Activated naive CD4-positive, alpha-beta T cell treated with anti-CD3 and anti-CD28 coated beads, Interleukin-2, amount 50 U/mL, for 72 hours (primary cell): ENCODE results near the gene PRKCH. TPM values are rescaled to one million over a fixed set of nuclear protein-coding genes. Genes with fewer than 3 reads are reported as not detected.

Experiments
- ATAC-seq, 2 donors: fragments of 150-1000 bp; cut with Tn5 transposase; 2 replicates each; pipeline ENCODE4 v1.10.0; 2021; ENCODE audit warnings: mild to moderate bottlenecking in 2 of 2, moderate library complexity in 2 of 2
- DNase-seq, 2 donors: peaks; one replicate each; pipeline ENCODE4 v3.0.0; 2021 to 2022; ENCODE audit warnings: low spot score in 2 of 2
- H3K27ac Mint-ChIP-seq, 2 donors: one replicate each; pipeline ENCODE4 v1.8.0; 2022; ENCODE audit warnings: mild to moderate bottlenecking in 2 of 2, mixed read lengths in 2 of 2
- H3K36me3 Mint-ChIP-seq, 2 donors: one replicate each; pipeline ENCODE4 v1.8.0; 2022; ENCODE audit warnings: mixed read lengths in 2 of 2
- H3K9me3 Mint-ChIP-seq, 2 donors: one replicate each; pipeline ENCODE4 v1.8.0; 2022; ENCODE audit warnings: mixed read lengths in 2 of 2
- total RNA-seq, 2 donors: library from RNA; stranded (reverse); gene quantifications; one replicate each; pipeline ENCODE4 v1.2.3, GENCODE V29; 2022

Gene PRKCH
- total RNA-seq, 2 donors from 2014 or later, result 131 to 216 TPM

DNA sequence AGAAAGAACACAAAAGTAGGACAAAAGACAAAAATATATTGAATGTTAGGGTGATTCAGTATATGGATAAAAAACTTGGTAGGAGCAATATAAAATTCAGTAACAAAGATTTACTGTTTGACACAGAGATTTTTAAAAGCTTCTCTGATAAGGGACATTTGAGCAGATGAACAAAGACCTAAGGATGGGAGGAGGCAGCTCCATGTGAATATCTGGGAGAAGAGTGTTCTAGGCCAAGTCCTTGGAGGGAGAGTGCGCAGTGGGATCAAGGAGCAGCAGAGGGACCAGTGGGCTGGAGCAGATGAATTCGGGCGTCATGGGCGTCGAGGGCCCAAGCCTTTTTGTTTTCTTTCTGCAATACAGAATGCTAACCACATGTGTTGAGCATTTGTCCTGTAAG is 174.4 kb downstream of the PRKCH start:
- peak overlapping the region; percentile 53 to 75 for H3K27ac Mint-ChIP-seq
- ATAC-seq, result no peak
- H3K36me3 Mint-ChIP-seq, result peaks cover 23 to 50% of the 10 kb centered on the region in 2 donors
- no peak for DNase-seq
- peaks cover 0 to 13% of the 10 kb centered on the region in 2 donors for H3K9me3 Mint-ChIP-seq

DNA sequence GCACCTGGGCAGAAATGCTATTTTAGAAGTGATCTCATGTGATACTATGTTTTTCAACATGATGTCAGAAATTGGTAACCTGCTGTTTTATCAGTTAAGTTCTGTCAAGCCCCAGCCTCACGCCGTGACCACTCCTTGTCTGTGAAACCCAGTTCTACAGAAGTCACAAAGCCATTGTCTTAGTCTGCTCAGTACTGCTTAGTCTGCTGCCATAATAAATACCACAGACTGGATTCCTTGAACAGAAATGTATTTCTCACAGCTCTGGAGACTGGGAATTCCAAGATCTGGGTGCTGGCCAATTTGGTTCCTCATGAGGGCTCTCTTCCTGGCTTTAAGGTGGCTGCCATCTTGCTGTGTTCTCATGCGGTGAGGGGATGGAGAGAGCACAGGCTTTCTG is 176.9 kb downstream of the PRKCH start:
- Mint-ChIP-seq H3K9me3 (peaks cover 0 to 13% of the 10 kb centered on the region in 2 donors), H3K36me3 (peaks cover 23 to 61% of the 10 kb centered on the region in 2 donors), H3K27ac (peak overlapping the region; percentile 50 to 71)
- ATAC-seq (no peak), DNase-seq (no peak)

DNA sequence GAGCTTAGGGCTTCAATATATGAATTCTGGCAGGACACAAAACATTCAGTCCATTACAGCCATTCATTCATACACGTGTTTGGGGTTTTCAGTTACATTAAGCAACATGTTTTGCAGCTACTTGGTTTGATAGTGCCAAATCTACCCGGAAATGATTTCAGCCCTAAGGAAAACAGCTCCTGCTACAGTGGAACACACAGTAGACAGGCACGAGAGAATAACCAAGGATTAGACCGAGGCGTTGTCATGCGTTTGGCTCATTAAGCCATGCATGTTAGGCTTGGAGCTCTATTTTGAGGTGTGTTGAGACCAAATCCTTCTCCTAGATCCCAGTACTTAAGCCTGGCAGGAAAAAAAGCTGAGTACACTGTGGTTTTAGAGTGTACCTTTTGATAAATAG is 177.4 kb downstream of the PRKCH start:
- Mint-ChIP-seq H3K36me3 (peaks cover 23 to 61% of the 10 kb centered on the region in 2 donors), H3K27ac (peak overlapping the region; percentile 50 to 71), H3K9me3 (peaks cover 0 to 13% of the 10 kb centered on the region in 2 donors)
- DNase-seq (no peak), ATAC-seq (no peak)

DNA sequence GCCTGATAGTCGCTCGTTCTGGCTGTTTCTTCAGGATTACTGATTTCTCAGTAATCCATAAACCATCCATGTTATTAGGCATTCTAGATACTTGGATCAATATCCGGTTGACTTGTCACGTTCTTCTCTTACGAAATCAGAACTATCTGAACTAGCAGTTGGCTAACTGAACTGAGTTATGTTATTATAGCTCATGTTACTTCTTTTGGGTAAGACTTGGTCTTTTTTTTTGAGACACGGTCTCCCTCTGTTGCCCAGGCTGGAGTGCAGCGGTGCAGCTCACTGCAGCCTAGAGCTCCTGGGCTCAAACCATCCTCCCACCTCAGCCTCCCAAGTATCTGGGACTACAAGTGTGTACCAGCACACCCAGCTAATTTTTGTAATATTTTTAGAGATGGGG is 178.6 kb downstream of the PRKCH start:
- peak overlapping the region; percentile 27 to 100 for H3K27ac Mint-ChIP-seq
- H3K36me3 Mint-ChIP-seq, result peaks cover 23 to 68% of the 10 kb centered on the region in 2 donors
- peaks cover 0 to 13% of the 10 kb centered on the region in 2 donors for H3K9me3 Mint-ChIP-seq
- DNase-seq, result no peak
- no peak for ATAC-seq

DNA sequence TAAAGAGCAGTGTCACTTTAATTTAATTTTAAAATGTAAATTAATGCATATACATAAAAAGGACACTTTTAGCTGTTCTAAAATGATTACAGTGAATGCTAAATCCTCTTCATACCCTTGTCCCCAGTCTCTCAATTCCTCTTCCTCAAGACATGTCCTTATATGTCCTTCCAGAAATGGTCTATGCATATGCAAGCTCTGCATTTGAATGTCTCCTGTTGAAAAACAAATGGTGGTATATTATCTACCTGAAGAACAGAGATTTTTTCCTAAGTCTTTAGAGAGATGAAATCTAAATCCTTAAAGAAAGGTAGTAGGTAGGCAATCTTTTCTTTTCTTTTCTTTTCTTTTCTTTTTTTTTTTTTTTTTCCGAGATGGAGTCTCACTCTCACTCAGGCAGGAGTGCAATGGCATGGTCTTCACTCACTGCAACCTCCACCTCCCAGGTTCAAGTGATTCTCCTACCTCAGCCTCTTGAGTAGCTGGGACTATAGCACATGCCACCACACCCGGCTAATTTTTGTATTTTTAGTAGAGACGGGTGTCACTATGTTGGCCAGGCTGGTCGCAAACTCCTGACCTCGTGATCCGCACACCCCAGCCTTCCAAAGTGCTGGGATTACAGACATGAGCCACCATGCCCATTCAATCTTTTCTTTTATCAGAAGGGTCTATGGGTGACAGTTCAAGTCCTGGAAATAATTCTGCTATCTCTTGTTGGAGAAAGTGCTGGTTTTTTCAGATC is 180.5 kb downstream of the PRKCH start:
- DNase-seq (no peak), ATAC-seq (no peak)
- Mint-ChIP-seq H3K9me3 (peaks cover 0 to under 1% of the 10 kb centered on the region in 2 donors), H3K36me3 (peaks cover 16 to 67% of the 10 kb centered on the region in 2 donors), H3K27ac (peak overlapping the region; percentile 100)

DNA sequence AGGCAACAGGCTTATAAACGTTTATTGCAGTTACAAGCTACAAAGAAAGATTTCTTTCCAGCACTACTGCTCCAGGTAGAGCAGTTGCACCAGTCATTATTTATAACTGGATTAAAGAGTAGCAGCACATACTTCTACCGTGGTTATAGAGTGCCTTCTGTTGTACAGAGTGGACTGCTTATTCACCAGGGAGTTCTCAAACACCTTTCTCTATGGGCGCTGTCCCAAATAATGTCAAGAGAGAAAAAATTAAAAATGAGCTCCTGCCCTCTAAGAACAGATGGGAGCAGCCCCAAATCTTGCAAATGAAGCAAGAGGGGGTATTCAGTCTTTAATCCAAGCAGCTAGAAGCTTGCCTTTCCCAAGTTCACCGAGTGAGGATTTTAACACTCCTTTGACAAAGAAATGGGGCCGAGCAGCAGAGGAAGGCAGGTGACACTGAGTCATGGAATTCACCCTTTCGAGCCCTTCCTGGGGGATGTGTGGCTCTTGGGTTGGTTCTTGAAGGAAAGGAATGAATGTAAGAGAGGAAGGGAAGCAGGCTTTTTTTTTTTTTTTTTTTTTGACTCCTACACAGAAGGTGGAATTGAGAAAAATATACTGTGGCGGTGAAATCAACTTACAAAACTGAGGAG is 181.2 kb downstream of the PRKCH start:
- Mint-ChIP-seq H3K36me3 (peaks cover 16 to 67% of the 10 kb centered on the region in 2 donors), H3K9me3 (no peaks in the 10 kb centered on the region), H3K27ac (peak overlapping the region; percentile 100)
- peak; percentile 56 to 60 for ATAC-seq
- DNase-seq, result peak in 1 of 2 donors; percentile 37

DNA sequence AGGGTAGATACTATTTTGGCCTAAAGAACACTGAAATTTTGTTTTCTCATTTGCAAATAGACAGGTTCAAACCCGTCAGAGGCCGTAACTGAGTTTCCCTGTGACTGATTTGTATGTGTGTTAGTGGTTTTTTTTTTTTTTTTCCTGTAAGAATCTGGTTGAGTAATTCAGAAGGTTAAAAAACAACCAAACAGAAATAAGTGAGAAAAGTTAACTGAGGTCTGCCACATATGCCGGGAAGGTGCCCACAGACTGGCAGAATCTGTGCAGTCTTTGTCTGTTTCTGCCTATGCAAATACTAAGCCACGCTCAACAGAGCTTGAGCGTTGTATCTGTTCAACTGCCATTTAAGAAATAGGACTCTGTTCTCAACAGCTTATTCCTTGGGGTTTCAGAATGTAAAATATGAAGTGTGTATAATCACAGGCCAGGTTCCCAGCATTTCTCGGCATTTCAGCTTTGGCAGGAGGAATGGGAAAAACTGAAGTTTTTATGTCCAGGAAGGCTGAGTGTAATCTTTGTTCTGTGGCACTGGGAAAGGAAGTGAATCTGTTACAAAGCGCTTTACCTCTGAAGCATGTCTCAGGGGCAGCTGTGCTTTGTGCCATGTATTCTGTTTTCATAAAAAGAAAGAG is 181.9 kb downstream of the PRKCH start:
- Mint-ChIP-seq H3K9me3 (no peaks in the 10 kb centered on the region), H3K27ac (peak overlapping the region; percentile 100), H3K36me3 (peaks cover 18 to 73% of the 10 kb centered on the region in 2 donors)
- DNase-seq (peak; percentile 66 to 71), ATAC-seq (peak; percentile 74 to 88)

DNA sequence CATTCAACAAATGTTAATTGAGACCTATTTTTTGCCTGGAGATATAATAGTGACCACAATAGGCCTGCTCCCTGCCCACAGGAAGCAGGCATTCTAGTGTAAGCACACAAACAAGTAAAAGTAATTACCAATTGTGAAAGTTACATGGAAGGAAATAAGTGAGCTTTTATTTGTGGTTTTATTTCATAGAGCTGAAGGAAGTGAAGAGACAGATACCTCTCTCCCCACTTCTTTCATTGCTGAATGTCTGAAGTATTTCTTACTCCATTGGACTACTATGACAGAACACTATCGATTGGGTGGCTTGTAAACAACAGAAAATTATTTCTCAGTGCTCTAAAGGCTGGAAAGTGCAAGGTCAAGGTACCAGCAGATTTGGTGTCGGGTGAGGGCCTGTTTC is 183.5 kb downstream of the PRKCH start:
- no peak for ATAC-seq
- peak overlapping the region; percentile 100 for H3K27ac Mint-ChIP-seq

DNA sequence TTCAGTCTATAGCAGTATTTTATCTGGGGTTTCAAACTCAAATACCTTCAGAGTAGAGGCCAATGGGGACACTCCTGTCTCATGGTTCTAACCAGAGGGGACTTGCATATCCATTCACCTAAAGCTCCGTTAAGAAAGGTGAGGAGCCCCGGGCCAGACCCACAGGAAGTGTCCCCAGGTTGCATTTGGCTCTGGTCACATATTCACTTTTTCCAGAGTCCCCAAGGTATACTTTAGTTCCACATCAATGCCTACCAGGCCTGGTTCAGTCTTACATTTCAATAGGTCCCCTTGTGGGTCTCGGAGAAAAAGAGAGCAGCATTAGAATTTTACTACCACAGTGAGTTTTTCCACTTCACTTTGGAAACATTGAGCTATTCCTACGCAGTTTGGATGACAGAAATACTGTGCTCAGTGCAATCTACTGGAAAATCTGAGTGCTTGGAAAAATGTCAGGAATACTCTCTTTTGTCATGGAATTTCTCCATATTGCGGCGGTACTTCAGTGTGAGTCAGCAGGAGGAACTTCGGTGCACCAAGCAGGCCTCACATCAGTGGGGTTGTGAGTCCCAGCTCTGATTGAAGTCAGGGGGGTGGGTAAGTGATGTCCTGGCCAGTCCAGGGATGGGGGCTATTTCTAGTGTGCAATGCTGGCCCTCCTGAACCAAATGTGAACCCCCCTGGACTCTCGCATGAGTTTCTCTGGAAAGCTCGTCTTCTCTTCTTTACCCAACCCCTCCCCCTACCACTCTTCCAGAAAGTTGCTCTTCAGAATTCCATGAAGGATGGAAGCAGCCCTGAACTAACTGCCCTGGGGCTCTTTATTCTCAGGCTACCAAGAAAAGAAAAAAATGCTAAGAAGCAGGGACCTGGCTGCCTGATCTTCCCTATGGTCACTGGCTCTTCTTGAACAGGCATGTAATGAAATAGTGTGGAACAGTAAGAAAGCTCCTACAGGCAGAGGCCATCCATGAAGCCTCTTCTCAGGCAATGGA is 184.7 kb downstream of the PRKCH start:
- Mint-ChIP-seq H3K27ac (peak overlapping the region; percentile 100), H3K9me3 (no peaks in the 10 kb centered on the region), H3K36me3 (peaks cover 18 to 64% of the 10 kb centered on the region in 2 donors)
- no peak for DNase-seq
- peak in 1 of 2 donors; percentile 43 for ATAC-seq

More for the DNA sequence above, 183.5 kb downstream of the PRKCH start:
- Mint-ChIP-seq H3K36me3 (peaks cover 18 to 72% of the 10 kb centered on the region in 2 donors), H3K9me3 (no peaks in the 10 kb centered on the region)
- DNase-seq, result no peak

DNA sequence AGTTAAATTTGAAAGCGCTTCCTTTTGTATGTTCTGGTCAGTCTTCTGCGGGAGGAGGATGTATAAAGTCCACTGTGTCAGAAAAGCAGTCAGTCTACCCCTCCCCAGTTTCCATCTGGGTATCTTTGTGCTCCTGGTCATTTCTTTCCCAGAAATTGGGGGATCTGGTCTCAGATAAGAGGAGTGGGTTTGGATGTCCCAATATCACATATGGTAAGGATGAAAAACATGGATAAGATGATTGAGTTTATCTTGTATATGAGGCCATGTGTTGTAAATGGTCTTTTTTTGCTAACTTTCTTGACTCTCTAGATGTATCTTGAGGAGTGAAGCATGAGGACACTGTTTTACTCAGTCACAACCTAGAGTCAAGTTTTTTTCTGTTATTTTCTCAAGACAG is 187.1 kb downstream of the PRKCH start:
- Mint-ChIP-seq H3K9me3 (no peaks in the 10 kb centered on the region), H3K36me3 (peaks cover 25 to 56% of the 10 kb centered on the region in 2 donors)
- no peak for ATAC-seq

DNA sequence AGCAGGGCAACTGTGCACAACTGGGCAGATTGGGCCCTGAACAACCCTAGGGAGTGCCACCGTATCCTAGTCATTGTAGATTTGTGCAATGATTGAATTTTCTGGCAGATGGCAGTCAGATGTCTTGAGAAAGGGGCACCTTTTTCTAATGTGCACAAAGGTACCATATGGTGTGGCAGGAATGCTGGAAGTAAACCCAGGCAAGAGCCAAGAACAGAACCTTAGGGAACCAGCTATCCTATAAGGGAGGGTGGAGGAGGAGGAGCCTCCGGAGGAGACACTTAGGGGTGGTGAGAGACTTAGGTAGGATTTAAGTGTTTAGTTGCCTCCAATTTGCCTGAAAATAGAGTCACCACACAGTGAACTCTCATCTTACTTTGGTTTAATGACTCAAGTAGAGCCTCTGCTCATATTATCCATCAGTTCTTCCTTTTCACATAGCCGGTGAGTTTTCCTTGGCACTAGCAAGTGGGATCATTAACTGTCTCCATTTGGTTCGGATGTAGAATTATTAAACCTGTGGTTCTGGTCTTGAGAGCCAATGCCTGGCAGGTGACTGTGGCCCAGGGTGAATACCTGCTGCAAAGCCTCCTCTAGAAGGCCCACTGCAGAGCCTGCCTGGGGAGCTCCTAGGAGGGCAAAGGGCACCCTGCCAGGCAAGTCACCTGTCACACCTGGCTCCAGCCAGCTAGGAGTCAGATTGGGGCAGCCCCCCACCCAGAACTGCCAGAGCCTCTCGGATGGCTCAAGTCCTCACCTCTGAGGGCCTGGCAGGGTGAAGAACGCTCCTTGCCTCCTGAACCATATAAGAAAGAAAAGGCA is 189.6 kb downstream of the PRKCH start:
- ATAC-seq (peak; percentile 42 to 48), DNase-seq (peak; percentile 33 to 72)
- Mint-ChIP-seq H3K27ac (peak overlapping the region; percentile 94 to 100), H3K36me3 (peaks cover 30 to 55% of the 10 kb centered on the region in 2 donors), H3K9me3 (no peaks in the 10 kb centered on the region)

More for the DNA sequence above, 187.1 kb downstream of the PRKCH start:
- H3K27ac Mint-ChIP-seq, result peak overlapping the region; percentile 92 to 100
- DNase-seq, result no peak

DNA sequence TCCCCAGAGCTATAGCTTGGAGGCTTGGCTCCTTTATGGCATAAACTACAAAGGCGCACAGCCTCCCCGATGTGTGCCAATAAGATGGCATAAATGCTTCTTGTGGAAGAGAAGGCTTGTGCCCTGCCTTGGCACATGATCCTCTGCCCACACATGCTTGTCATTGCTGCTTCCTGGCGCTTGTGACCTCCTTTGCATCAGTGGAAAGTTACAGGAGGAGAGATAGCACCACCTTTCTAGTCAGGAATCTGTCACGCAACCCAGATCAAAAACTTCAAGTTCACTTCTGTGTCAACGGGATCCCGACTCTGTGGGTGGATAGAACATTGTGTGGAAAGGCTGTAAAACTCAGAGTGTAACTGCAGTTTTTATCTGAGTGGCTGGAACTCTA is 190.2 kb downstream of the PRKCH start:
- Mint-ChIP-seq H3K9me3 (no peaks in the 10 kb centered on the region), H3K36me3 (peaks cover 24 to 49% of the 10 kb centered on the region in 2 donors), H3K27ac (peak overlapping the region; percentile 94 to 100)
- ATAC-seq (peak; percentile 80 to 85), DNase-seq (peak; percentile 68 to 87)

DNA sequence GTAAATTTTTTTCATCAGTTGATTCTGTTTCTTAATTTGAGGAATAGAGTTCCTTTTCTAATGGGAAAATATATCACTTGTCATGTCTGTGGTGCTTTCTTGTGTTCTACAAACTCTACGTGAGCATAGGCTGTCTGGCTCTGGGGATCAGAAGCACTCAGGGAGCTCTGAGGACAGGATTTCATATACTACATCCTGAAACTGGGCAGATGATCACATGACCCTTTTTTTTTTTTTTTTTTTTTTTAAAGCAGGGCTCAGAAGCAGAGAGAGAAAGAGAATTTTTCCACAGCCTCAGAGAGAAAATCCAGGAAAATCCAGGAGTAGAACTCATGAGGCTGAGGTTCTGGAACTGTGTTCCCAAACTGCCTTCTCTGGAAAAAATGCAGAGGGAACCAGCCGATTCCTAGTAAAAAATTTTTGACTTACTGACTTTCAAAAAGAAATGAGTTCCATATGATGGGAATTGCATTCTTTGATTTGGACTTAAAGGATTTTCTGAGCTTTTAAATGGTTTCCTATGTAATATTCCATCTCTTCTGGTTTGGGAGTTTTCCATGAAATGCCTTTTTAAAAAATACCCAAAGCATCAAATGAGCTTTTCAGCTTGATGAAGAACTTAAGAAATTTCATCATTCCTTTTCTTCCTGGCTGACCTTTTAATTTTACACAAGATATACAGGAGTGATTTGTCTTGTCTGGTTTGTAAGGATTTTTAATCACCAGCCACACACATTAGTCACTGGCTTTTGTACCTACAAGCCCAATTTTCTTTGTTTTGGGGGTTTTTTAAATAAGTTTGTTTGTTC is 190.9 kb downstream of the PRKCH start:
- Mint-ChIP-seq H3K27ac (peak overlapping the region; percentile 97 to 100), H3K36me3 (peaks cover 21 to 42% of the 10 kb centered on the region in 2 donors), H3K9me3 (no peaks in the 10 kb centered on the region)
- DNase-seq, result no peak
- peak; percentile 40 to 56 for ATAC-seq

DNA sequence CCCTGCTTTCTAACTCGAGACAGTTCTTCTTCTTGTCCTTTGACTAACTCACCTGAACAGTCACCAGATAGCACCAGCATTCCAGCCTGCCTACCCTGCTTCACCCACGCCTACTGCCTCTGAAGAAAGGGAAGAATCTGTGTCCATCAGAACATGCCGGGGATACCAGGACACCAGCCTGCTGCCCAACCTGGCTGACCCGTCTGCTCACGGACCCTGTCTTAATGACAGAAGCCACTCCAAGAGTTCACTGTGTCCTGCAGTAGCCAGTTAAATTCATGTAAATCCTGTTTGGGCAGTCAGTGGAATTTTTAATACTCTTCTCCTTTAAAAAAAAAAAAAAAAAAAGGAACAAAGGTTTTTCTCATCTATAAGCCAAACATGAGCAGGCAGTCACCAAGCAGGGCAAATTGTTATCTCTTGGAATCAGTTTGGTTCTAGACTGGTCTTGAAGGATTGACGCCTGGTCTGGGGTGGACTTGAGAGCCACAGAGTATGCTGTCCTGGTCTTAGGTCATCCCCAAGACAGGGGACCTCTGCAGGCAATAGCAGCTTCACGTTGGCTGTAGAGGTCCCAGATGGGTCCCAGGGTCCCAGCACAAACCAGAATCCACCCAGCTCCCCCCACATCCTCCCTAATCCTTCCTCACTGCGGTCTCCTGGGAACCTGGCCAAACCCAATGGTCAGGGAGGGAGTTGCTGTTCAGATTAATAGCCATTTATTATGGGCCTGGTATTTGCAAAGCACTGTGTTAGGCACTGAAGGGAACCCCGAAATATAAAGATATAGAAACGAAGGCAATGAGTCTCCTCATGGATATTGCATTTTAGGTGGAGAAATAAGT is 192.8 kb downstream of the PRKCH start:
- Mint-ChIP-seq H3K9me3 (no peaks in the 10 kb centered on the region), H3K27ac (peak overlapping the region; percentile 90 to 100), H3K36me3 (peaks cover 25 to 29% of the 10 kb centered on the region in 2 donors)
- ATAC-seq, result no peak
- no peak for DNase-seq
